CD4-positive, CD25-positive, alpha-beta regulatory T cell (primary cell): ENCODE measurements around the gene ZNF560. TPM values are rescaled to one million over a fixed set of nuclear protein-coding genes. Genes with fewer than 3 reads are reported as not detected.

Source experiments
- ATAC-seq, 2 donors: fragments of 150-1000 bp; cut with Tn5 transposase; one replicate each; pipeline ENCODE4 v1.10.0; 2021; ENCODE audit warnings: low read depth in 2 of 2, moderate number of reproducible peaks in 2 of 2, moderate library complexity in 1 of 2
- DNase-seq, 3 donors: peaks; one replicate each; pipeline versions ENCODE4 v3.0.0 to v3.0.0-alpha.2; 2012 to 2022; ENCODE audit warnings: mixed read lengths in 1 of 3
- H3K27ac ChIP-seq: one replicate; pipeline ENCODE4 v1.7.0; 2013; ENCODE audit warnings: mild to moderate bottlenecking, low read length; ENCODE audit not compliant: insufficient read depth, poor library complexity, severe bottlenecking
- H3K27me3 ChIP-seq: one replicate; pipeline ENCODE4 v1.7.0; 2013; ENCODE audit warnings: low read length; ENCODE audit not compliant: control insufficient read depth, insufficient read depth
- H3K36me3 ChIP-seq: one replicate; pipeline ENCODE4 v1.7.0; 2013; ENCODE audit warnings: mild to moderate bottlenecking, low read length, moderate library complexity; ENCODE audit not compliant: control insufficient read depth, insufficient read depth
- H3K4me1 ChIP-seq: 2 replicates; pipeline ENCODE4 v1.7.0; 2013; ENCODE audit warnings: mild to moderate bottlenecking, low read length; ENCODE audit not compliant: insufficient read depth, control insufficient read depth, poor library complexity, severe bottlenecking
- H3K4me3 ChIP-seq: one replicate; pipeline ENCODE4 v1.7.0; 2013; ENCODE audit warnings: low read depth, mild to moderate bottlenecking, low read length, moderate library complexity
- H3K9me3 ChIP-seq, 2 experiments: 1 replicate in 1 of 2; 2 replicates in 1 of 2; pipeline ENCODE4 v1.7.0; 2013; ENCODE audit warnings: low read length in 2 of 2, mild to moderate bottlenecking in 1 of 2, moderate library complexity in 1 of 2; ENCODE audit not compliant: control insufficient read depth in 2 of 2
- H3K27ac Mint-ChIP-seq, 3 donors: one replicate each; pipeline ENCODE4 v1.8.0; 2020 to 2022; ENCODE audit warnings: mild to moderate bottlenecking in 3 of 3, mixed read lengths in 3 of 3, moderate library complexity in 2 of 3
- H3K27me3 Mint-ChIP-seq: one replicate; pipeline ENCODE4 v1.8.0; 2022; ENCODE audit warnings: mild to moderate bottlenecking, mixed read lengths
- H3K36me3 Mint-ChIP-seq: one replicate; pipeline ENCODE4 v1.8.0; 2020; ENCODE audit warnings: mixed read lengths
- H3K4me1 Mint-ChIP-seq, 4 donors: one replicate each; pipeline ENCODE4 v1.8.0; 2020 to 2022; ENCODE audit warnings: mixed read lengths in 4 of 4, mild to moderate bottlenecking in 1 of 4
- H3K4me3 Mint-ChIP-seq, 4 donors: one replicate each; pipeline ENCODE4 v1.8.0; 2020 to 2022; ENCODE audit warnings: mild to moderate bottlenecking in 4 of 4, mixed read lengths in 4 of 4, moderate library complexity in 3 of 4
- H3K9me3 Mint-ChIP-seq, 7 donors: one replicate each; pipeline ENCODE4 v1.8.0; 2020 to 2022; ENCODE audit warnings: mixed read lengths in 7 of 7, mild to moderate bottlenecking in 3 of 7, moderate library complexity in 2 of 7
- polyA plus RNA-seq, 4 donors: library from polyadenylated mRNA; unstranded; fragments of 300-500 nt; fragmentation: Illumina TruSeq; gene quantifications; one replicate each; pipeline ENCODE4 v1.2.3, GENCODE V29; 2021
- total RNA-seq: library from RNA; stranded (reverse); gene quantifications from one replicate; pipeline ENCODE4 v1.2.3, GENCODE V29; 2022

The ZNF560 gene
- total and polyA plus RNA-seq, 5 donors from 2014 or later: not detected

GRCh38 chr19:9531933-9532332 is 33.5 kb upstream of the ZNF560 start:
- Histone ChIP-seq H3K9me3 (peaks cover 57 to 91% of the 10 kb centered on the region in 2 experiments), H3K4me1 (no peaks in the 10 kb centered on the region), H3K27ac (no peak overlapping the region), H3K4me3 (no peak overlapping the region), H3K27me3 (no peaks in the 10 kb centered on the region), H3K36me3 (peaks cover 81% of the 10 kb centered on the region)
- ATAC-seq (no peak), DNase-seq (no peak)
- H3K4me3 Mint-ChIP-seq: no peak overlapping the region
- H3K36me3 Mint-ChIP-seq: peaks cover 80% of the 10 kb centered on the region
- peaks cover 0 to 13% (median 0%) of the 10 kb centered on the region in 4 donors for H3K4me1 Mint-ChIP-seq
- H3K9me3 Mint-ChIP-seq: peaks cover 0 to 79% (median 27%) of the 10 kb centered on the region in 7 donors
- H3K27ac Mint-ChIP-seq: no peak overlapping the region
- H3K27me3 Mint-ChIP-seq: no peaks in the 10 kb centered on the region

GRCh38 chr19:9528757-9529336 is 30.4 kb upstream of the ZNF560 start:
- Mint-ChIP-seq H3K4me3 (no peak overlapping the region), H3K27ac (no peak overlapping the region), H3K27me3 (no peaks in the 10 kb centered on the region), H3K4me1 (no peaks in the 10 kb centered on the region), H3K36me3 (peaks cover 70% of the 10 kb centered on the region), H3K9me3 (peaks cover 0 to 85% (median 38%) of the 10 kb centered on the region in 7 donors)
- ATAC-seq (no peak), DNase-seq (peak in 1 of 3 donors; percentile 7)
- H3K36me3 ChIP-seq: peaks cover 56% of the 10 kb centered on the region
- H3K27me3 ChIP-seq: no peaks in the 10 kb centered on the region
- H3K4me1 ChIP-seq: no peaks in the 10 kb centered on the region
- H3K9me3 ChIP-seq: peaks cover 76 to 92% of the 10 kb centered on the region in 2 experiments
- no peak overlapping the region for H3K27ac ChIP-seq
- peak overlapping the region; percentile 5 for H3K4me3 ChIP-seq

- Histone ChIP-seq H3K4me1 (no peaks in the 10 kb centered on the region), H3K27ac (no peak overlapping the region), H3K4me3 (no peak overlapping the region), H3K27me3 (no peaks in the 10 kb centered on the region), H3K9me3 (peaks cover 72 to 93% of the 10 kb centered on the region in 2 experiments), H3K36me3 (peaks cover 9% of the 10 kb centered on the region)
- H3K4me1 Mint-ChIP-seq: no peaks in the 10 kb centered on the region
- peaks cover 36% of the 10 kb centered on the region for H3K36me3 Mint-ChIP-seq
- no peak overlapping the region for H3K27ac Mint-ChIP-seq
- H3K27me3 Mint-ChIP-seq: no peaks in the 10 kb centered on the region
- DNase-seq (no peak), ATAC-seq (no peak)
- H3K9me3 Mint-ChIP-seq: peaks cover 0 to 78% (median 32%) of the 10 kb centered on the region in 7 donors
- no peak overlapping the region for H3K4me3 Mint-ChIP-seq
These were observed 25.6 kb upstream of the ZNF560 start for GRCh38 chr19:9523885-9524474.

GRCh38 chr19:9507285-9507684 is 8.9 kb upstream of the ZNF560 start:
- no peak overlapping the region for H3K27ac Mint-ChIP-seq
- peaks cover 5 to 67% (median 20%) of the 10 kb centered on the region in 7 donors for H3K9me3 Mint-ChIP-seq
- Histone ChIP-seq H3K9me3 (peaks cover 22 to 40% of the 10 kb centered on the region in 2 experiments), H3K4me3 (no peak overlapping the region), H3K4me1 (no peaks in the 10 kb centered on the region), H3K27me3 (no peaks in the 10 kb centered on the region), H3K36me3 (no peaks in the 10 kb centered on the region), H3K27ac (no peak overlapping the region)
- no peaks in the 10 kb centered on the region for H3K4me1 Mint-ChIP-seq
- ATAC-seq (no peak), DNase-seq (no peak)
- H3K36me3 Mint-ChIP-seq: no peaks in the 10 kb centered on the region
- no peak overlapping the region for H3K4me3 Mint-ChIP-seq
- H3K27me3 Mint-ChIP-seq: peaks cover 2% of the 10 kb centered on the region

GRCh38 chr19:9500796-9501195 is 2.4 kb upstream of the ZNF560 start:
- Mint-ChIP-seq H3K9me3 (peaks cover 3 to 64% (median 24%) of the 10 kb centered on the region in 7 donors), H3K4me3 (no peak overlapping the region), H3K27me3 (peaks cover 4% of the 10 kb centered on the region), H3K4me1 (peaks cover 0 to 7% (median 0%) of the 10 kb centered on the region in 4 donors), H3K27ac (no peak overlapping the region), H3K36me3 (no peaks in the 10 kb centered on the region)
- no peaks in the 10 kb centered on the region for H3K27me3 ChIP-seq
- H3K36me3 ChIP-seq: no peaks in the 10 kb centered on the region
- no peak overlapping the region for H3K4me3 ChIP-seq
- H3K4me1 ChIP-seq: no peaks in the 10 kb centered on the region
- DNase-seq (no peak), ATAC-seq (no peak)
- no peak overlapping the region for H3K27ac ChIP-seq
- H3K9me3 ChIP-seq: peaks cover 20 to 50% of the 10 kb centered on the region in 2 experiments

- ATAC-seq (no peak), DNase-seq (no peak)
- H3K27ac Mint-ChIP-seq: no peak overlapping the region
- H3K36me3 ChIP-seq: no peaks in the 10 kb centered on the region
- no peaks in the 10 kb centered on the region for H3K4me1 ChIP-seq
- peaks cover 0 to 48% (median 15%) of the 10 kb centered on the region in 7 donors for H3K9me3 Mint-ChIP-seq
- no peak overlapping the region for H3K27ac ChIP-seq
- peaks cover 10 to 34% of the 10 kb centered on the region in 2 experiments for H3K9me3 ChIP-seq
- no peaks in the 10 kb centered on the region for H3K27me3 ChIP-seq
- no peak overlapping the region for H3K4me3 Mint-ChIP-seq
- peaks cover 0 to 7% (median 0%) of the 10 kb centered on the region in 4 donors for H3K4me1 Mint-ChIP-seq
- H3K27me3 Mint-ChIP-seq: no peaks in the 10 kb centered on the region
- no peak overlapping the region for H3K4me3 ChIP-seq
- no peaks in the 10 kb centered on the region for H3K36me3 Mint-ChIP-seq
These were observed 4.3 kb downstream of the ZNF560 start for GRCh38 chr19:9494096-9494495.

- H3K9me3 ChIP-seq: peaks cover 27 to 48% of the 10 kb centered on the region in 2 experiments
- no peak overlapping the region for H3K4me3 ChIP-seq
- Mint-ChIP-seq H3K36me3 (no peaks in the 10 kb centered on the region), H3K27ac (no peak overlapping the region), H3K4me3 (no peak overlapping the region), H3K9me3 (peaks cover 0 to 53% (median 18%) of the 10 kb centered on the region in 7 donors), H3K4me1 (no peaks in the 10 kb centered on the region), H3K27me3 (no peaks in the 10 kb centered on the region)
- H3K27ac ChIP-seq: no peak overlapping the region
- no peaks in the 10 kb centered on the region for H3K4me1 ChIP-seq
- DNase-seq (no peak), ATAC-seq (no peak)
- H3K27me3 ChIP-seq: no peaks in the 10 kb centered on the region
- no peaks in the 10 kb centered on the region for H3K36me3 ChIP-seq
These were observed 11.4 kb downstream of the ZNF560 start for GRCh38 chr19:9487016-9487415.

- no peaks in the 10 kb centered on the region for H3K27me3 ChIP-seq
- Mint-ChIP-seq H3K4me3 (no peak overlapping the region), H3K9me3 (peaks cover 0 to 63% (median 17%) of the 10 kb centered on the region in 7 donors), H3K4me1 (no peaks in the 10 kb centered on the region), H3K27ac (no peak overlapping the region), H3K27me3 (no peaks in the 10 kb centered on the region), H3K36me3 (no peaks in the 10 kb centered on the region)
- no peak overlapping the region for H3K27ac ChIP-seq
- no peaks in the 10 kb centered on the region for H3K4me1 ChIP-seq
- DNase-seq: no peak
- H3K9me3 ChIP-seq: peaks cover 30 to 46% of the 10 kb centered on the region in 2 experiments
- no peak overlapping the region for H3K4me3 ChIP-seq
- no peaks in the 10 kb centered on the region for H3K36me3 ChIP-seq
- no peak for ATAC-seq
These were observed 13.3 kb downstream of the ZNF560 start for GRCh38 chr19:9485140-9485539.
